RWPE2 (cell line): ENCODE measurements around the gene PIK3C2B.

Experiments
- ATAC-seq: fragments of 200-7000 bp; cut with Tn5 transposase; 3 replicates; pipeline ENCODE4 v1.9.1; 2021; ENCODE audit warnings: low read depth
- DNase-seq: peaks from one replicate; pipeline ENCODE4 v3.0.0-alpha.2; 2020; ENCODE audit warnings: low spot score
- H3K27ac ChIP-seq: fragments of 450-650 bp; 2 replicates; pipeline ENCODE4 v1.5.1; 2017; ENCODE audit warnings: mild to moderate bottlenecking; ENCODE audit not compliant: poor library complexity, severe bottlenecking
- H3K27me3 ChIP-seq: fragments of 250-450 bp; sonication (Bioruptor Pico); 2 replicates; pipeline ENCODE4 v1.5.1; 2021; ENCODE audit warnings: mild to moderate bottlenecking, moderate library complexity; ENCODE audit not compliant: insufficient read depth, poor library complexity, severe bottlenecking
- H3K36me3 ChIP-seq: fragments of 250-450 bp; sonication (Bioruptor Pico); 2 replicates; pipeline ENCODE4 v1.5.1; 2020; ENCODE audit warnings: low read depth, mild to moderate bottlenecking, moderate library complexity
- H3K4me1 ChIP-seq: fragments of 250-450 bp; sonication (Bioruptor Pico); 2 replicates; pipeline ENCODE4 v1.5.1; 2021; ENCODE audit warnings: mild to moderate bottlenecking, moderate library complexity; ENCODE audit not compliant: insufficient read depth, poor library complexity, severe bottlenecking
- H3K4me3 ChIP-seq: fragments of 250-450 bp; sonication (Bioruptor Pico); 2 replicates; pipeline ENCODE4 v1.5.1; 2021; ENCODE audit warnings: mild to moderate bottlenecking, moderate library complexity; ENCODE audit not compliant: severe bottlenecking
- H3K9me3 ChIP-seq: fragments of 250-450 bp; sonication (Bioruptor Pico); 2 replicates; pipeline ENCODE4 v1.5.1; 2021; ENCODE audit warnings: mild to moderate bottlenecking, moderate library complexity; ENCODE audit not compliant: severe bottlenecking
- TF ChIP-seq, protein P1 (sequence below): fragments of 450-650 bp; IDR thresholded peaks from one replicate; pipeline ENCODE4 v1.5.1; 2017; ENCODE audit warnings: mild to moderate bottlenecking, moderate library complexity; ENCODE audit not compliant: poor library complexity, severe bottlenecking

PIK3C2B gene

DNA sequence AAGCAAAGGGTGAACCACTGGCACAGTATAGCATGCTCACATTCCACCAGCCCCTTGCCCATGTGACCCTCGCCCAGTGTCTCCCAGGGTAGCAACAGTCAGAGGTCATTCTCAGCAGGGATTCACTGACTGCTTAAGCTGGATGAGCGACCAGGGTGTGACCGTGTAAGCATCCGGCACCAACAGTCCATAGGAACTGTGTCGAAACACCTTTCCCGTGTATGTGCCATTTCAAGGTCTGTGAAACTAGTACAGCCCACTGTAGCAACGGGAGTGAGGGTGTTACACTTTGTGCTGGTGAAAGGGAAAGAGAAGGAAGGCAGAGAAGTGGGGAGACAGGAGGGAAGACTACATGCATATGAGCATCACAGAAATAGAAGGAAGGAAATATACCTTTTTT lies 10.8 kb downstream of the PIK3C2B start:
- Histone ChIP-seq H3K4me3 (no peak overlapping the region), H3K9me3 (no peaks in the 10 kb centered on the region), H3K36me3 (no peaks in the 10 kb centered on the region), H3K27me3 (no peaks in the 10 kb centered on the region), H3K4me1 (peaks cover 12% of the 10 kb centered on the region), H3K27ac (no peak overlapping the region)
- ATAC-seq (no peak), DNase-seq (no peak)
- TF ChIP-seq, protein P1, sequence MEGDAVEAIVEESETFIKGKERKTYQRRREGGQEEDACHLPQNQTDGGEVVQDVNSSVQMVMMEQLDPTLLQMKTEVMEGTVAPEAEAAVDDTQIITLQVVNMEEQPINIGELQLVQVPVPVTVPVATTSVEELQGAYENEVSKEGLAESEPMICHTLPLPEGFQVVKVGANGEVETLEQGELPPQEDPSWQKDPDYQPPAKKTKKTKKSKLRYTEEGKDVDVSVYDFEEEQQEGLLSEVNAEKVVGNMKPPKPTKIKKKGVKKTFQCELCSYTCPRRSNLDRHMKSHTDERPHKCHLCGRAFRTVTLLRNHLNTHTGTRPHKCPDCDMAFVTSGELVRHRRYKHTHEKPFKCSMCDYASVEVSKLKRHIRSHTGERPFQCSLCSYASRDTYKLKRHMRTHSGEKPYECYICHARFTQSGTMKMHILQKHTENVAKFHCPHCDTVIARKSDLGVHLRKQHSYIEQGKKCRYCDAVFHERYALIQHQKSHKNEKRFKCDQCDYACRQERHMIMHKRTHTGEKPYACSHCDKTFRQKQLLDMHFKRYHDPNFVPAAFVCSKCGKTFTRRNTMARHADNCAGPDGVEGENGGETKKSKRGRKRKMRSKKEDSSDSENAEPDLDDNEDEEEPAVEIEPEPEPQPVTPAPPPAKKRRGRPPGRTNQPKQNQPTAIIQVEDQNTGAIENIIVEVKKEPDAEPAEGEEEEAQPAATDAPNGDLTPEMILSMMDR = no peak

- H3K27me3 ChIP-seq = no peaks in the 10 kb centered on the region
- H3K4me1 ChIP-seq = peaks cover 7% of the 10 kb centered on the region
- no peak overlapping the region for H3K27ac ChIP-seq
- no peaks in the 10 kb centered on the region for H3K9me3 ChIP-seq
- no peak overlapping the region for H3K4me3 ChIP-seq
- TF ChIP-seq, protein P1 = no peak
- DNase-seq (no peak), ATAC-seq (no peak)
- H3K36me3 ChIP-seq = no peaks in the 10 kb centered on the region
Observed at GRCh38 chr1:204480515-204480914, 14.1 kb downstream of the PIK3C2B start.

- Histone ChIP-seq H3K9me3 (no peaks in the 10 kb centered on the region), H3K36me3 (no peaks in the 10 kb centered on the region), H3K27ac (no peak overlapping the region)
Observed at GRCh38 chr1:204479387-204480136, 15.0 kb downstream of the PIK3C2B start.

GRCh38 chr1:204478921-204479320 lies 15.7 kb downstream of the PIK3C2B start:
- DNase-seq = no peak
- no peak for ATAC-seq
- Histone ChIP-seq H3K4me1 (peaks cover 7% of the 10 kb centered on the region), H3K4me3 (no peak overlapping the region), H3K27me3 (no peaks in the 10 kb centered on the region), H3K27ac (no peak overlapping the region), H3K36me3 (no peaks in the 10 kb centered on the region), H3K9me3 (no peaks in the 10 kb centered on the region)
- TF ChIP-seq, protein P1 = no peak

More at GRCh38 chr1:204479387-204480136, 15.0 kb downstream of the PIK3C2B start:
- Histone ChIP-seq H3K4me1 (peaks cover 7% of the 10 kb centered on the region), H3K27me3 (no peaks in the 10 kb centered on the region), H3K4me3 (no peak overlapping the region)
- TF ChIP-seq, protein P1 = no peak
- ATAC-seq (peak; percentile 72), DNase-seq (no peak)

- DNase-seq (no peak), ATAC-seq (no peak)
- Histone ChIP-seq H3K36me3 (no peaks in the 10 kb centered on the region), H3K9me3 (no peaks in the 10 kb centered on the region), H3K4me1 (peaks cover 7% of the 10 kb centered on the region), H3K27me3 (no peaks in the 10 kb centered on the region), H3K4me3 (no peak overlapping the region), H3K27ac (no peak overlapping the region)
- TF ChIP-seq, protein P1 = no peak
Observed at GRCh38 chr1:204478172-204478899, 16.3 kb downstream of the PIK3C2B start.
